HUDEP-2 (cell line): ENCODE results near the gene XDH.

Source experiments
- DNase-seq, 76 experiments: peaks; one replicate each; lab custom pipeline; 2025; ENCODE audit not compliant: unreplicated experiment in 76 of 76; lab: John Stamatoyannopoulos, UW

The XDH gene

GRCh38 chr2:31414601-31415241 lies at the start of gene XDH:
Gene XDH, minus strand, starts transcription at chr2:31414742. Its CDS starts 76 bp downstream, at chr2:31414666.
- no peak for DNase-seq

GRCh38 chr2:31457651-31458050 lies 43.1 kb upstream of the XDH start:
- peak in 2 of 76 experiments; percentile 21 to 37 for DNase-seq

GRCh38 chr2:31446848-31447247 lies 32.3 kb upstream of the XDH start:
- DNase-seq: no peak

GRCh38 chr2:31442376-31442775 lies 27.8 kb upstream of the XDH start:
- no peak for DNase-seq

- no peak for DNase-seq
Measured at GRCh38 chr2:31440764-31441163, 26.2 kb upstream of the XDH start.

- no peak for DNase-seq
Measured at GRCh38 chr2:31434911-31435310, 20.4 kb upstream of the XDH start.

GRCh38 chr2:31433541-31433940 lies 19.0 kb upstream of the XDH start:
- no peak for DNase-seq

- no peak for DNase-seq
Measured at GRCh38 chr2:31430439-31431165, 16.1 kb upstream of the XDH start.

- DNase-seq: no peak
Measured at GRCh38 chr2:31429759-31430438, 15.4 kb upstream of the XDH start.

- DNase-seq: no peak
Measured at GRCh38 chr2:31429040-31429439, 14.5 kb upstream of the XDH start.

- DNase-seq: peak in 3 of 76 experiments; percentile 1 to 5 (median 3)
Measured at GRCh38 chr2:31428001-31428418, 13.5 kb upstream of the XDH start.

GRCh38 chr2:31426096-31426495 lies 11.6 kb upstream of the XDH start:
- no peak for DNase-seq

GRCh38 chr2:31421634-31422033 lies 7.1 kb upstream of the XDH start:
- DNase-seq: no peak

- DNase-seq: no peak
Measured at GRCh38 chr2:31420936-31421335, 6.4 kb upstream of the XDH start.

- DNase-seq: no peak
Measured at GRCh38 chr2:31419386-31419785, 4.8 kb upstream of the XDH start.

- DNase-seq: no peak
Measured at GRCh38 chr2:31415421-31415820, 879 bp upstream of the XDH start.

- DNase-seq: no peak
Measured at GRCh38 chr2:31413862-31414550, 536 bp downstream of the XDH start.

GRCh38 chr2:31413025-31413424 lies 1.5 kb downstream of the XDH start:
- DNase-seq: no peak

GRCh38 chr2:31411771-31412170 lies 2.8 kb downstream of the XDH start:
- DNase-seq: no peak

GRCh38 chr2:31406593-31407385 lies 7.8 kb downstream of the XDH start:
- no peak for DNase-seq
